ENCODE results near the gene UNC93B1. TPM values are rescaled to one million over a fixed set of nuclear protein-coding genes. Genes with fewer than 3 reads are reported as not detected.

The UNC93B1 gene
- total RNA-seq, 2 experiments from 2014 or later = 41.7 to 42.0 TPM

DNA sequence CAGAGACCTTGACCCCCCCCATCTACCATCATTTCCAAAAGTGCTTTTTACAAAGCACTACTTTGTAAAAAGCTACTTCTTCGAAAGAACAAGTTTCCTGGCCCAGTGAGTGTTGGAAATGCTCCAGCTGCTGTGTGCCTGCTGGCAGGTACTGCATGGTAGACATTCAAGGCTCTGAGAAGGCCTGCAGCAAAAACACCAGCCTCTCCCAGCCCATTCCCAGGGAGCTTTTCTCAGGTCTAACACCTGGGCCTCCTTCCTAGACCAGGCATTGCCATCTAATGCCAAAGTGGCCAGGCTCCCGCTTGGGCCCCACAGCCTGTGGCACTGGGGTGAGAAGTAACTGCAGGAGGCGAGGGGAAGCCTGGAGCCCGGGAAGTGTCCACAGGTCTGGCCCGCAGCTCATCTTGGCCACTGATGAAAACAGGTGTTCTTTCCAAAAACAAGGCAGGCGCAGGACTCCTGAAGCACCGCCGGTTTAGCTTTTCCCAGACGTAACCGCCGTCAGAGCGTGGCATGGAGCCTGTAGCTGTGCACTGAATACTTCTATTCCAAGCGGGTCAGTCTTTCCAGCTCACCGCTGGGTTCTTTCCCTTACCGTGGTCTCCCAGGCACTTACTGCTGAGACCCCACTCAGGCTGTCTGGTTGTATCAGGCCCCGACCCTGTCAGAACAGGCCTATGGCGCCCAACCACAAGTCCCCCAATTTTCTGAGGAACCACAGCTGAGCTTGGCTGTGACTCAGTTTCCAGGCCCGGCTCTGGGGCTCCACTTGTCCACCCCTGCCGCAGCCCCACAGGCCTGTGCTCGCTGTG lies 33.7 kb upstream of the UNC93B1 start:
- CTCF ChIA-PET = interaction anchor here (0.5 to 2.0 kb wide), 3 partner anchors 82 to 600 kb away, joined by 3 to 5 read pairs (median 4); partner anchors contain the start of gene PTPRCAP
- Mint-ChIP-seq H3K4me1 (peaks cover 43% of the 10 kb centered on the region), H3K27me3 (no peaks in the 10 kb centered on the region), H3K27ac (peak overlapping the region; percentile 97), H3K4me3 (peak overlapping the region; percentile 54), H3K36me3 (ENCODE audit: low read depth) (peaks cover 16% of the 10 kb centered on the region), H3K9me3 (no peaks in the 10 kb centered on the region)
- no peak for DNase-seq
- POLR2A ChIA-PET = interaction anchor here (0.7 to 6.4 kb wide), 5 partner anchors 8 to 234 kb away, joined by 4 to 63 read pairs (median 4); partner anchors contain the start of genes C11orf24 and NDUFS8

DNA sequence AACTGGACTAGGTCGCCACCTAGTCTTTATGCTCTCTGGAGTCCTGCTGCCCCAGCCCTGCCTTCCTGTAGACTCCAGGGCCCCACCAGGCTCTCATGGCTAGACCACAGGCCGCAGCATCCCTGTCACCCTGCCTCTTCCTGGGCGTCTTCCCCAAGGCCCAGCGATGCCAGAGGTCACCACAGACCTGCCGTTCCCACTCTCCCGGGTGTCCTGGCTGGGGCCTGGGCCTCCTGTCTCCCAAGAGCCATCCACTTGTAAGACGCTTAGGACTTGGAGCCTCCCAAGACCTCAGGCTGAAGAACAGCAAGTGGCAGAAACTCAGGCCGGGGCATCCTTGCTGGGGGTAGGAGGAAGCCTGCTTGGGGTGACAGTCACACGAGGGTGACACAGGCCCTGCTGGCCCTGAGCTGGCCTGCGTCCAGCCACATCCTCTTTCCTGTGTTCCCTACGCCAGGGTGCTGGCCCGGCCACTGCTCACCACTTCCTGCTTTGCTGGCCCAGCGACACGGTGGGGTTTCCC lies 32.9 kb upstream of the UNC93B1 start:
- Mint-ChIP-seq H3K4me3 (no peak overlapping the region), H3K27me3 (no peaks in the 10 kb centered on the region), H3K9me3 (no peaks in the 10 kb centered on the region), H3K36me3 (ENCODE audit: low read depth) (peaks cover 14% of the 10 kb centered on the region), H3K4me1 (peaks cover 40% of the 10 kb centered on the region), H3K27ac (peak overlapping the region; percentile 97)
- POLR2A ChIA-PET = interaction anchor here (1.2 to 2.3 kb wide), 3 partner anchors 17 to 235 kb away, joined by 4 to 6 read pairs (median 4); partner anchors contain the start of gene C11orf24
- DNase-seq = peak; percentile 65
- CTCF ChIA-PET = interaction anchor here (0.5 kb wide), 1 partner anchor 599 kb away, joined by 3 read pairs; the partner anchor contains the start of gene PTPRCAP

DNA sequence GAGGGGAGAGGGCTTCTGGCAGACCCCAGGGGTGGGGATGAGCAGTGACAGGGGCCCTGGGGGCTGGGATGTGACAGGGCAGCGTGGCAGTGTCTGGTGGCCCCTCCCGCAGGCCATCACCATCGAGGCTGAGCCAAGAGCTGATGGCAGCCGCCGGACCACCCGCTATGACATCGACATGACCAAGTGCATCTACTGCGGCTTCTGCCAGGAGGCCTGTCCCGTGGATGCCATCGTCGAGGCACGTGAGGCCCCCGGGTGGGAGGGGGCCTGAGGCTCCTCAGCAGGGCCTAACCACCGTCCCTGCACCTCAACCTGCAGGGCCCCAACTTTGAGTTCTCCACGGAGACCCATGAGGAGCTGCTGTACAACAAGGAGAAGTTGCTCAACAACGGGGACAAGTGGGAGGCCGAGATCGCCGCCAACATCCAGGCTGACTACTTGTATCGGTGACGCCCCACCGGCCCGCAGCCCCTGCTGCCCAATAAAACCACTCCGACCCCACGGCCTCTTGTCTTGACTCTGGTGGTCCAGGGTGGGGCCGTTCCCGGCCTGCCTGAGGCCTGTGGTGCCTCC lies 32.3 kb upstream of the UNC93B1 start:
- ChIA-PET CTCF (no interaction called here), POLR2A (no interaction called here)
- Mint-ChIP-seq H3K36me3 (ENCODE audit: low read depth) (peaks cover 14% of the 10 kb centered on the region), H3K4me3 (no peak overlapping the region), H3K4me1 (peaks cover 40% of the 10 kb centered on the region), H3K9me3 (no peaks in the 10 kb centered on the region), H3K27me3 (no peaks in the 10 kb centered on the region), H3K27ac (peak overlapping the region; percentile 97)
- DNase-seq = no peak

DNA sequence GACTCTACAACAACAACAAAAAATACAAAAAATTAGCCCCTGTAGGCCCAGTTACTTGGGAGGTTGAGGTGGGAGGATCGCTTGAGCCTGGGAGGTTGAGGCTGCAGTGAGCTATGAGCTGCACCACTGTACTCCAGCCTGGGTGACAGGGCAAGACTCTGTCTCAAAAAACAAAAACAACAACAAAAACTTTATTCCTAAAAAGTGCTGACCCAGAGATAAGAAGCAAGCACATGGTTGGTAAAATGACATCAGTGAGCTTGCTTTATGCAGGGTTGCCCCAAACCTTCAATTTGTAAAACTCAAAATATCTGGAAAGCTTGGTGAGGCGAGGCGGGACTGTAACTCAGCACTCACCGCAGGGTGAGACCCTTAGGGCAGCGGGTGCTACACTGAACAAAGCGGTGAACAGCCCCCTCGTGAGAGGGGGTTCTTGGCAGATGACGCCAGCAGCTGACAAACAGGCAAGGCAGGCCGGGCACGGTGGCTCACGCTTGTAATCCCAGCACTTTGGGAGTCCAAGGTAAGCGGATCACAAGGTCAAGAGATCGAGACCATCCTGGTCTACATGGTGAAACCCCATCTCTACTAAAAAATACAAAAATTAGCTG lies 31.5 kb upstream of the UNC93B1 start:
- Mint-ChIP-seq H3K27ac (peak overlapping the region; percentile 97), H3K4me3 (no peak overlapping the region), H3K27me3 (no peaks in the 10 kb centered on the region), H3K4me1 (peaks cover 39% of the 10 kb centered on the region), H3K36me3 (ENCODE audit: low read depth) (peaks cover 17% of the 10 kb centered on the region), H3K9me3 (no peaks in the 10 kb centered on the region)
- ChIA-PET CTCF (interaction anchor here (0.7 kb wide), 1 partner anchor 565 kb away, joined by 3 read pairs; no protein-coding TSS in a partner anchor), POLR2A (no interaction called here)
- DNase-seq = no peak

DNA sequence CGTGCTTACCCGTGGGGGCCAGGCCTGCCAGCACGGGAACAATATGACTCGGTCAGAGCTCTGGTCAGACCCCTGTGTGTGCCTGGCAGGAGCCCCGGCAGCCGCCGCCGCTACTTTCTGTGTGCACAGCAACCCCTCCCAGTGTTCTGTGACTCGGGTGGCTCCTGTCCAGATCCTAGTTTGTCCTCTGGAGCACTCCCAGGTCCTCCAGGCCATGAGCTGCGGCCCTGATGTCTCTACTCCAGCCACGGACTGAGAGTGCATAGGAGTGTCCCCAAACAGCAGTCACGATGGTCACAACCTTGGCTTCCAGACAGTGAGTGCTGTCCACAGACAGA lies 29.8 kb upstream of the UNC93B1 start:
- H3K27ac Mint-ChIP-seq = no peak overlapping the region
- peaks cover 53% of the 10 kb centered on the region for H3K4me1 Mint-ChIP-seq
- ChIA-PET POLR2A (no interaction called here), CTCF (no interaction called here)
- no peaks in the 10 kb centered on the region for H3K27me3 Mint-ChIP-seq
- no peak for DNase-seq
- H3K9me3 Mint-ChIP-seq = no peaks in the 10 kb centered on the region
- H3K36me3 Mint-ChIP-seq (ENCODE audit: low read depth) = peaks cover 10% of the 10 kb centered on the region
- no peak overlapping the region for H3K4me3 Mint-ChIP-seq

DNA sequence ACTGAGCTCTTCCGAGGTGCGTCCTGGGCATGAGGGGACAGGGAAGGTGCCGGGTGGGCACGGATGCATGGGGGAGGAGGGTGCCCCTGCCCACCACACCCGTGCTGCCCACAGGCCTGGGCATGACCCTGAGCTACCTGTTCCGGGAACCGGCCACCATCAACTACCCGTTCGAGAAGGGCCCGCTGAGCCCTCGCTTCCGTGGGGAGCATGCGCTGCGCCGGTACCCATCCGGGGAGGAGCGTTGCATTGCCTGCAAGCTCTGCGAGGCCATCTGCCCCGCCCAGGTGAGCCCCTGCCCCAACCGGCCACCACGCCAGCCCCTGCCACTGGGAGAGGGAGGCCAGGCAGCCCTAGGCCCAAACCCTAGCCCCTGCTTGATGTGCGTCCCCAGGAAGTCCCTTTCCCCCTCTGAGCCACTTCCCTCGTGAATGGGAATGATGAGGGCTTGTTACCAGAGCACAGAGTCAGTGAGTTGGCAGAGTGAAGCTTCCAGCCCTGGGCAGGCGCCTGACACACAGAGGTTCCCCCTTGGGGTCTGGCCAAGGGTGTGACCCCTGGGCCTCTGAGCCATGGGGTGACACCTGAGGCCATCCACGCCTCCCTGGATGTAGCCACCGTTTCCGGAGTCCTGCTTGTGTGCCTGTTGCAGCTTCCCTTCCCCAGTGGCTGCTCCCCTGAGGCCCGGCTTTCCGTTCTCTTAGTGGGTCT lies 29.3 kb upstream of the UNC93B1 start:
- no peak overlapping the region for H3K27ac Mint-ChIP-seq
- POLR2A ChIA-PET = no interaction called here
- peaks cover 51% of the 10 kb centered on the region for H3K4me1 Mint-ChIP-seq
- H3K4me3 Mint-ChIP-seq = no peak overlapping the region
- peaks cover 10% of the 10 kb centered on the region for H3K36me3 Mint-ChIP-seq (ENCODE audit: low read depth)
- CTCF ChIA-PET = no interaction called here
- no peak for DNase-seq
- H3K9me3 Mint-ChIP-seq = no peaks in the 10 kb centered on the region
- no peaks in the 10 kb centered on the region for H3K27me3 Mint-ChIP-seq

DNA sequence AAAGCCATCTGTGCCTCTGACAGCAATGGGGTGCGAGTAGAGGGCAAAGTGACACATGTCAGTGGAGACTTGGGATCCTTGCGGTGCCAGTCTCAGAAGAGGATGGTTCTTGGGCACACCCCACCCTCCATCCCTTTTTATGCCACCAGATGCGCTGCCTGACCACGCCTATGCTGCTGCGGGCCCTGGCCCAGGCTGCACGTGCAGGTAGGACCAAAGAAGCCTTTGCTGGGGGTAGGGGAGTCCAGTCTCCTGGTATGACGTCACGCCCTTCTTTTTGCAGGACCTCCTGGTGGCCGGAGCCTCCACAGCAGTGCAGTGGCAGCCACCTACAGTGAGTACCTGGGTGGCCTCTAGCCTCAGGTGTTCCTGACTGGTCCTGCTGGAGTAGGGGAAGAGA lies 28.1 kb upstream of the UNC93B1 start:
- no peaks in the 10 kb centered on the region for H3K9me3 Mint-ChIP-seq
- DNase-seq = no peak
- H3K27ac Mint-ChIP-seq = peak overlapping the region; percentile 78
- no peaks in the 10 kb centered on the region for H3K27me3 Mint-ChIP-seq
- ChIA-PET CTCF (no interaction called here), POLR2A (interaction anchor here (5.6 kb wide), 1 partner anchor 8 kb away, joined by 63 read pairs; the partner anchor contains the start of gene TCIRG1)
- H3K36me3 Mint-ChIP-seq (ENCODE audit: low read depth) = peaks cover 10% of the 10 kb centered on the region
- H3K4me1 Mint-ChIP-seq = peaks cover 42% of the 10 kb centered on the region
- H3K4me3 Mint-ChIP-seq = peak overlapping the region; percentile 90

DNA sequence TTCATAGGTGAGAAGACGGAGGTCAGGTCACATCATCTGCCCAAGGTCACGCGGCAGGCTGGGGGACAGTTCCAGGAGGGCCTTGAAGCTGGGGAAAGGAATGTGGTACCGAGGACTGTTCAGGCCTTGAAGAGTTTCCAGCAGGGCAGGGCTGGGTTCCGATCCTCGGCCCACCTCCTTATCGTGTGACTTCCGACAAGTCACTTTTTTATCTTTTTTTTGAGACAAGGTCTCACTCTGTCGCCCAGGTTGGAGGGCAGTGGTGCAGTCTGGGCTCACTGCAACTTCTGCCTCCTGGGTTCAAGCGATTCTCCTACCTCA lies 27.2 kb upstream of the UNC93B1 start:
- ChIA-PET CTCF (interaction anchor here (1.2 kb wide), 1 partner anchor 9 kb away, joined by 7 read pairs; no protein-coding TSS in a partner anchor), POLR2A (interaction anchor here (1.5 to 5.6 kb wide), 2 partner anchors 9 to 87 kb away, joined by 4 to 63 read pairs; partner anchors contain the start of gene TCIRG1)
- no peak for DNase-seq
- peak overlapping the region; percentile 90 for H3K4me3 Mint-ChIP-seq
- peaks cover 7% of the 10 kb centered on the region for H3K36me3 Mint-ChIP-seq (ENCODE audit: low read depth)
- H3K4me1 Mint-ChIP-seq = peaks cover 35% of the 10 kb centered on the region
- no peaks in the 10 kb centered on the region for H3K27me3 Mint-ChIP-seq
- peak overlapping the region; percentile 78 for H3K27ac Mint-ChIP-seq
- H3K9me3 Mint-ChIP-seq = no peaks in the 10 kb centered on the region

DNA sequence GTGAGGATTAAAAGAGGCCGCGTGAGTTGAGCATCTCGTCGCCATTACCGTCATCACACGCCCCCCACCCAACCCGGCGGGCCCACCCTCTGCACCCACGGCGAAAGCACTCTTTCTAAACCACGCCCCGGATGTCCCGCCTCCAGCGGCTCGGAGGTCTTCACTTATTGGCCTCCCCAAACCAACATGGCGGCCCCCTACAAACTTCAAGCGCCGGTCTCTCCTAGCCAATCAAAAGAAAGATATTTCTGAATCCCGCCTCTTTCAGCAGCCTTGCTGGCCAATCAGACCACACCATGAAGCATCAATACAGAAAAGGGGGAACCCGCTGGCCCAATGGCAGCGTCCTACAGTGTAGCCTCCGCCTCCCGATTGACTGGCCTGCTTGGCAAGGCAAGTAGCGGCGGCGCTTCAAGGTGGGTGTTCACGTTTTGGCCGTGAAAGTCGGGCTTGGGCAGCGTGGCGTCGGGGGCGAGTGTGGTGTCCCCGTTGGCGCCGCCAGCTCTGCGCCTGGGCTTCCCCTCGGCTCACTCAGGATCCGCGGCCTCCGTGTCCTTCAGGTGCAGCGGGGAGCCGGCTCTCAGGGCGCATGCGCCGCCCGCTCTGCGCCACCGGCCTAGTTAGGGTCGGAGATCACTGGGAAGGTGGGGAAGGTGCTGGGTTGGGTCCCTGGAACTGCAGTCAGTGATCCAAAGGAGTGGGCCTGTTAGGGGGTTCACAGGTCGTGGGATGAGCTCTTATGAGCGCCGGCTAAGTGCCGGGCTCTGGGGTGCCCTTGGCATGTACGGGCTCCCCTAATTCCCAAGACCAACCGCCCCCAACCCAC lies 26.6 kb upstream of the UNC93B1 start, which contains the start of gene NDUFS8:
Gene NDUFS8, plus strand, starts transcription at position 364 of the 826 bp plus-strand sequence. CDS start 1,471 bp downstream, outside the sequence.
- Mint-ChIP-seq H3K27ac (peak within 1 kb of the TSS; percentile 78), H3K9me3 (no peaks in the 10 kb centered on the region), H3K4me1 (peaks cover 30% of the 10 kb centered on the region), H3K4me3 (peak within 1 kb of the TSS; percentile 90), H3K36me3 (ENCODE audit: low read depth) (peaks cover 7% of the 10 kb centered on the region), H3K27me3 (no peaks in the 10 kb centered on the region)
- ChIA-PET POLR2A (interaction anchor here (1.5 to 5.6 kb wide), 2 partner anchors 10 to 87 kb away, joined by 4 to 63 read pairs; partner anchors contain the start of gene TCIRG1), CTCF (interaction anchor here (1.2 kb wide), 1 partner anchor 8 kb away, joined by 7 read pairs; no protein-coding TSS in a partner anchor)
- peak; percentile 97 for DNase-seq

DNA sequence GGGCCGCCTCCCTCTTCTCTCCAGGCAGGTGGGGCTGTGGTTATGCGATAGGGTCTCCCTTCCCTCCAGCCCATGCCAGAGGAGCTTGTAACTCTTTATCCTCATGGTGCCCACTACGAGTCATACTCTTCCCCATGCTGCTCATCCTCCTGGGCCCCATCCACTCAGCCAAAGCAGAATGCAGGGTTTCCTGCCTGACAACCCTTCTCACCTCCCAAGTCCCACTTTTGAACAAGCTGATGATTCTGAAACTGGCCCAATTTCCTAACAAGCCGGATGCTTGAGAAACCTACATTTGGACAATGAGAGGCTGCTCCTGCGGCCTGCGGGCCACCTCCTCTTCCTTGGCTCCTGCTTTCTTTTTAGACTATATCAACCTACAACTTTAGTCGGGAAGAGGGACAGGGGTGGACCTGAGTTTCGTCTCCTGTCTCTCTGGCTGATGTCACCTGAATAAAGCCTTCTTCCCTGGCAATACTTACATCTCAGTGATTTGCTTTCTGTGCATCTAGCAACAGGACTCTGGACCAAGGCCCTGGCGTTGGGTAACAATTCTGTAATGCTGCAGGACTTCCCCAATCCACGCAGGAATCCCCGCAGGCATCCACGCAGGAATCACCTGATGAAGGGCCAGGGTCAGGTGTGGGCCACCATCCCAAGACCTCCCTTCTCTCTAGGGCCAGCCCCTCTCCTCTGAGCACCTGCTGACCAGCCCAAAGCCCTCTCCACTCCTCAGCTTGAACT lies 25.1 kb upstream of the UNC93B1 start:
- Mint-ChIP-seq H3K4me1 (peaks cover 26% of the 10 kb centered on the region), H3K27ac (no peak overlapping the region), H3K4me3 (peak overlapping the region; percentile 68), H3K36me3 (ENCODE audit: low read depth) (peaks cover 7% of the 10 kb centered on the region), H3K27me3 (peaks cover 2% of the 10 kb centered on the region), H3K9me3 (no peaks in the 10 kb centered on the region)
- CTCF ChIA-PET = no interaction called here
- POLR2A ChIA-PET = interaction anchor here (5.6 kb wide), 1 partner anchor 11 kb away, joined by 63 read pairs; the partner anchor contains the start of gene TCIRG1
- DNase-seq = no peak

DNA sequence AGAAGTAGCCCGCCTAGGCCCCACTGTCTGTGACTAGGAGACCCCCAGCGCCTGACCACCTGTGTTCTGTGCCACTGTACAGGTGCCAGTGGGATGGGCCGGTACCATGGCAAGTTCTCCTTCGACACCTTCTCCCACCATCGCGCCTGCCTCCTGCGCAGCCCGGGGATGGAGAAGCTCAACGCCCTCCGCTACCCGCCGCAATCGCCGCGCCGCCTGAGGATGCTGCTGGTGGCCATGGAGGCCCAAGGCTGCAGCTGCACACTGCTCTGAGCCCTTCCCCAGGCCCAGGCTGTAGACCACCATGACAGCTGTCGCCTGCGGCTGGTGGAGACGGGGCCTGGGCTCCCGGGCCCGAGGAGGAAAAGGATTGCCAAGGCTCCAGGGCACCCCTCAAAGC lies 23.8 kb upstream of the UNC93B1 start:
- no peak for DNase-seq
- peaks cover 24% of the 10 kb centered on the region for H3K4me1 Mint-ChIP-seq
- H3K4me3 Mint-ChIP-seq = no peak overlapping the region
- ChIA-PET POLR2A (interaction anchor here (5.6 kb wide), 1 partner anchor 13 kb away, joined by 63 read pairs; the partner anchor contains the start of gene TCIRG1), CTCF (no interaction called here)
- peaks cover 7% of the 10 kb centered on the region for H3K36me3 Mint-ChIP-seq (ENCODE audit: low read depth)
- no peak overlapping the region for H3K27ac Mint-ChIP-seq
- no peaks in the 10 kb centered on the region for H3K9me3 Mint-ChIP-seq
- peaks cover 2% of the 10 kb centered on the region for H3K27me3 Mint-ChIP-seq
